ENCODE data around the gene HIVEP3.
A peak's percentile ranks its signal among the peaks of the same experiment; 100 is the strongest.

HIVEP3 gene

DNA sequence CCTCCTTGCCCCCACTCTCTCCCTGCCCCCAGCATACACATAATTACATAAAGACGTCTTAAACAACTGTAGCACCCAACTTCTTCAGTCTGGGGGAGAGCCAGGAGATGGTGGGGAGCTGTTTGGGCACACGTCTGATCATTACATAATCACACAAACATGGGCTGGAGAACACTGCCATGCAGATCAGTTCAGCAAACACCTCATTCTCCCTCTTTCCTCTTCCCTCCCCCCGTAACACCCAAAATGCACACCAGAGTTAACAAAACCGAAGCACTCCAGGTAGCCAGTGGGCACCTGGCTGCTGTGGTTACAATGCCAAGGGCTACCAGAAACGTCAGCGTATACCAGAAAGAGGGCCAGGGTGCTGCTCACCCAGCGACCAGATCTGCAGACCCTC, 1.6 kb downstream of the HIVEP3 start:
- Mint-ChIP-seq H3K4me3 (peak overlapping the region in 1 of 2 donors; percentile 82), H3K9me3 (peaks cover 6 to 13% of the 10 kb centered on the region in 2 donors), H3K27ac (no peak overlapping the region), H3K36me3 (peaks cover 2 to 4% of the 10 kb centered on the region in 2 donors), H3K27me3 (peaks cover 48 to 78% of the 10 kb centered on the region in 2 donors), H3K4me1 (peaks cover 21 to 34% of the 10 kb centered on the region in 2 donors)
- ATAC-seq (replicated peaks) (no peak), DNase-seq (no peak)

DNA sequence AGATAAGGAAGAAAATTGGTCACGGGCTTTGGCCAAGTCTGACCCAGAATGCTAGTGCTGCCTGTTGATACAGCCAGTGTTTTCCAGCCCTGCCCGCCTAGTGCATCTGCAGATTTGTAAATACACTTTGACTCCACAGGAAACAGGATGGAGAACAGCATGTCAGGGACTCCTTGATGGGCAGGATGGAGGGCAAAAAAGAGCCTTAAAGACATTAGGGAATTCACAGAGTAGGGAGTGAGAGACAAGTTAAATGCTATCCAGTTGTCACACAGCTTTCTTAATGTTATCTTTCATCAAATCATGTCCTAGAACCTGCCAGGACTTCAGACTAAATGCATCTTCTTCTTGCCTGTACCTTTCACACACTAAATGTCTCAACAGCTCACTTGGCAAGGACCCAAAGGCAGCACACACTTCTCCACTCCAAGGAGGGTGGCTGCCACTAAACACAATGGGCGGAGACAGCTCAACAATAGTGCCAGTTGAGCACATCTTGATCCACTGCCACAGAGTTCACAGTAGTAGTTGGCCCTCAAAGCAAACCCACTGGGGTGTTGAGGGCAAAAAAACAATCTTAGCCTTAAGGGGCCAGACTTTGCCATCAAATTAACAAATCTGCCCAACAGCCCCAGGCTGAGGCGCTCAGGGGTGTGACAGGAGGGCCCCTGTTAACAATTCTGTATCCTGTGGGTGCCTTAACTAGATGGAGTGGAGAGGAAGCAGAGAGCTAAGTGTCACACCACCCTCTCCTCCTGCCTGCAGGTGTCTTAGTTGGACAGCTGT, 2.7 kb downstream of the HIVEP3 start:
- no peak overlapping the region for H3K4me3 Mint-ChIP-seq
- peaks cover 47 to 68% of the 10 kb centered on the region in 2 donors for H3K27me3 Mint-ChIP-seq
- peaks cover 21 to 34% of the 10 kb centered on the region in 2 donors for H3K4me1 Mint-ChIP-seq
- no peak overlapping the region for H3K27ac Mint-ChIP-seq
- H3K9me3 Mint-ChIP-seq = peaks cover 2 to 7% of the 10 kb centered on the region in 2 donors
- ATAC-seq (replicated peaks) (no peak), DNase-seq (no peak)
- H3K36me3 Mint-ChIP-seq = peaks cover 2 to 4% of the 10 kb centered on the region in 2 donors

DNA sequence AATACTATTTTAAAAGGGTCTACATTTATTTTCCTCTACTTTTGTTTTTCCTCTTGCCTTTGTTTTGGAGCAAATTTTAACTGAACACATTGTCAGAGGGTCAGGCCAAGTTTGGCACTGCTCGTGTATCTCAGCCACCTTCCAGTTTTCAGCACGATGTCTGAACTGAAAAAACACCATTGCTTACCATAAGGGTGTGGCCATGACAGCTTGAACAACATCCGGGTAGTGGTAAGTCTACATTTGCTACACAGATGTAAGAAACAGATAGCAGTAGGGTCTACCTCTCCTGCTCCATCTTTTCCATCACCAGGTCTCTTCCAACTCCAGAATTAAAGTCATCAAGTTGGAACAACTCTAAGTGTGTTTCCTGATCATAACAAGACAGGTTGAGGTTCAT, 4.2 kb downstream of the HIVEP3 start:
- Mint-ChIP-seq H3K4me3 (no peak overlapping the region), H3K27ac (no peak overlapping the region), H3K4me1 (peaks cover 14 to 24% of the 10 kb centered on the region in 2 donors), H3K36me3 (no peaks in the 10 kb centered on the region), H3K27me3 (peaks cover 36 to 54% of the 10 kb centered on the region in 2 donors), H3K9me3 (peaks cover 0 to 1% of the 10 kb centered on the region in 2 donors)
- ATAC-seq (replicated peaks) (no peak), DNase-seq (no peak)

DNA sequence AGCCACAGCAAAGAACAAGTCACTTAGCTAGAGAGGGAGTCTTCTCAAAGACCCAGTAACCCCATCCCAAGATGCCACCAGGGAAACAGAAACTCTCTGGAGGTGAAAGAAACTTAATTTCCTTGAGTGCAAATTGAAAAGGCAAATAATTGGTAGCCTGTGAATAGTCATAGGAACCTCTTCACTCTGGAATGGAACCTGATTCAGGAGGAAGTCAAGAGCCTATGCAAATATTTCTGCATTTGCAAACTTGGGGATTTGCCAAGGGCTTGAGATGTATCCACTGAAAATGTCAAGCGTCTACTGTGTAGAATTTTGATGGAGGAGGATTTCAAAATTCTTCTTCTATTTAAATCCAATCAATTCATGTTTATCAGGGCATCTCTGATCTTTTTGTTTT, 5.7 kb downstream of the HIVEP3 start:
- Mint-ChIP-seq H3K27ac (no peak overlapping the region), H3K4me3 (no peak overlapping the region), H3K36me3 (no peaks in the 10 kb centered on the region), H3K9me3 (peaks cover 6 to 7% of the 10 kb centered on the region in 2 donors), H3K27me3 (peaks cover 32 to 51% of the 10 kb centered on the region in 2 donors), H3K4me1 (peaks cover 9 to 14% of the 10 kb centered on the region in 2 donors)
- ATAC-seq (replicated peaks) = no peak
- no peak for DNase-seq

DNA sequence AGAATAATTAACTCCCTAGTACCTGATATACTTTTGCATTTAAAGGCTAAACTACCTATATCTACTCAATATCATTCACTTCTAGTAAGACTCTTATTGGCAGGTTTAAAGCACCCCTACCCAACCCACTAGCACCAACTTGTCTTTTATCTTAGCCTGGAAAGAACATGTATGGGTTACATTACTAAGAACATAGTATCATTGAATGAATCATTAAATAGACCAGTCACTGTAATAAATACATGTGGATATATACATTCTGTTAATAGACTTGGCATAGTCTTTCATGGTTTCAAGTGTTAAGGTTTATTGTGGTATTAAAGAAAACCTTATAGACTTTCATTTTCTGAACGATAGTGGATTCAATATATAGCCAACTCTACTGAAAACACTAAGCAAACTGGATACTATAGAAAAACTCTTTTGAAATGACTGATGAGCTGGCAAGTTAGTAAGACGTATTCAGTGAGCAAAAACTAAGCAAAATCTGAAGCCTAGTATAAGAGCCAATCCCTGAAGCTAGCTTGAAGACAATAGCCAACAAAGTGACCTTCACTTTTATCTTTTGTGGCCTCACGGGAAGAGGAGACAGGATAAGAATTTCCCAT, 10.3 kb downstream of the HIVEP3 start:
- H3K9me3 Mint-ChIP-seq = peaks cover 6 to 10% of the 10 kb centered on the region in 2 donors
- no peak overlapping the region for H3K4me3 Mint-ChIP-seq
- H3K4me1 Mint-ChIP-seq = peaks cover 9 to 15% of the 10 kb centered on the region in 2 donors
- DNase-seq (no peak), ATAC-seq (replicated peaks) (no peak)
- H3K36me3 Mint-ChIP-seq = peaks cover 0 to 3% of the 10 kb centered on the region in 2 donors
- peaks cover 12 to 35% of the 10 kb centered on the region in 2 donors for H3K27me3 Mint-ChIP-seq
- H3K27ac Mint-ChIP-seq = no peak overlapping the region

DNA sequence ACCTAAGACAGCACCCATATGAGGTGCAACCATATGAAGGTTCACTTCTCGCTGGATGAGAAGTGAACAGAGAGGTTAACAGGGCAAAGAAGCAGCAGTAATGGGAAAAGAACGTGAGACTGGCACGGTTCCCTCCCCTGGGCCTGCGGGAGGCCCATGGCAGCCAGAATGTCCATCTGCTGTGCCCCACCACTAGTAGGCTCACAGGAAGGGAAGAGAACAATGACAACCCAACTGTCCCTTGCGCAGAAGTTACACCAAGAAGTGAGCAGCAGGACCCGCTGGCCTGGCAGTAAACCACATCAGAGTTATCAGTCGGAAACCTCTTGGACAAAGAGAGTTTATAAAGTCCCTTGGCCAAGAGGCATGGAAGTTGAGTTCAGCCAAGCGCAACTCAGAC, 11.3 kb downstream of the HIVEP3 start:
- peaks cover 0 to 3% of the 10 kb centered on the region in 2 donors for H3K36me3 Mint-ChIP-seq
- DNase-seq = no peak
- ATAC-seq (replicated peaks) = no peak
- no peak overlapping the region for H3K27ac Mint-ChIP-seq
- peaks cover 6 to 10% of the 10 kb centered on the region in 2 donors for H3K9me3 Mint-ChIP-seq
- H3K27me3 Mint-ChIP-seq = peaks cover 12 to 35% of the 10 kb centered on the region in 2 donors
- H3K4me1 Mint-ChIP-seq = peaks cover 9 to 15% of the 10 kb centered on the region in 2 donors
- H3K4me3 Mint-ChIP-seq = no peak overlapping the region

DNA sequence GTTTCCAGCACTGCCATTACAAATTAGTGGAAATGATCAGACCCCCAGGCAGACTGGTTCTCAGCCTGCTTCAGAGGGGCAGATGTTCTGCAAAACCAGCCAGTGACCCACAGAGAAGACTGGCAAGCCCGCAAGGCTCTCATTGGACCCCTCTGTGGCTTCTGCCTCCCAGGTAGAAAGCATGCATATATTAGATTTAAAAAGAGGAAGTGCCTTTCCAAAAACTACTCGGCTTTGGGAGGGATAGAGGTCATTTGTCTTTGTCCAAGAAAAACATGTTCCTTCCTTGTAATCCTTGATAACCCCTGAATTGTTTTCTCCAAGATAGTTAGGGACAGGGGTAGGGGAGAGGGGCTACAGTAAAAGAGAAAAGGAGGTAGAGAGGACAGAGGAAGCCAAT, 11.8 kb downstream of the HIVEP3 start:
- Mint-ChIP-seq H3K9me3 (peaks cover 6 to 10% of the 10 kb centered on the region in 2 donors), H3K4me3 (no peak overlapping the region), H3K36me3 (peaks cover 0 to 3% of the 10 kb centered on the region in 2 donors), H3K27ac (peak overlapping the region; percentile 3), H3K27me3 (peaks cover 12 to 35% of the 10 kb centered on the region in 2 donors), H3K4me1 (peaks cover 9 to 15% of the 10 kb centered on the region in 2 donors)
- DNase-seq = no peak
- no peak for ATAC-seq (replicated peaks)

DNA sequence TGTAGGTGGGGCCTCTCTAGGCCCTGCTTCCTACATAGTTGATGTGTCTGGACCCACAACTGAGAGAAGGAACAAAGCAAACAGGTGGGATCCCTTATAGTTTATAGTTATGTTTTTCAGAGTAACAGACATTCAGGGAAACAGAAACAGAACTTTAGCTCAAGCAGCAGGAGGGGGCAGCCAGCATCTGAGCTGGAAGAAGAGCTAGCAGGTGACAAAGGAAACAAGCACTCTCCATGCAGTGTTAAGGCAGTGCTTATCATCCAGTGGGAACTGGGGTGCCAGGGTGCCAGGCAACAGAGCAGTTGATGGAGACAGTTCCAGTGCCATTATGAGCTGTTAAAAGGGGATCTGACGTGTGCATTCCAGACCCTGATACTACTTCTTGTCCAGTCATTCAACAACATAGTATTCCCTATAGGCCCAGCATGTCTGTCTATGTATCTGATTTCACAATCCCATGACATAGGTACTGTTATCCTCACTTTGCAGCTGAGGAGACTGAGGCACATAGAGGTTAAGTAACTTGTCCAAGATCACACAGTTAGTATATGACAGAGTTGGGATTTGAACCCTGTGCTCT, 13.5 kb downstream of the HIVEP3 start:
- peaks cover 23 to 35% of the 10 kb centered on the region in 2 donors for H3K27me3 Mint-ChIP-seq
- H3K36me3 Mint-ChIP-seq = peaks cover 0 to 3% of the 10 kb centered on the region in 2 donors
- DNase-seq (no peak), ATAC-seq (replicated peaks) (no peak)
- H3K4me3 Mint-ChIP-seq = no peak overlapping the region
- peaks cover 6 to 9% of the 10 kb centered on the region in 2 donors for H3K9me3 Mint-ChIP-seq
- no peak overlapping the region for H3K27ac Mint-ChIP-seq
- H3K4me1 Mint-ChIP-seq = peaks cover 9 to 15% of the 10 kb centered on the region in 2 donors

DNA sequence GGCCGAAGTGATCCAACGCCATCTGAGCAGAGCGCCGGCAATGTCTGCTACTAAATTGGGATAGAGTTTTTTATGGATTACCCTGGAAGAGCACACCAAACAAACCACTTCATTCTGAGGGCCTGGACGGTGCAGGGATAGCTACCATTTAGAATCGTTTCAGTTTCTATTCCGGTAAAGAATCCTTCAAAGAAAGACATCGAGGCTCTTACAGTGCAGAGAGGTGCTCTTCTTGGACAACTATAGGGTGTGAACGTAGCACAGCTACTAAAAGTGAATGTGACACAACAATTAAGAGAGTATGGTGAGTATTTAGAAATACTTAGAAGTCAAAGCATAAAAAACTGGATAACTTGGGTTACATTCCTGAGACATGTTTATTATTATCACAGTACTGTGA, 16.1 kb downstream of the HIVEP3 start:
- ATAC-seq (replicated peaks) (no peak), DNase-seq (no peak)
- Mint-ChIP-seq H3K4me3 (no peak overlapping the region), H3K27me3 (peaks cover 21% of the 10 kb centered on the region in 2 donors), H3K27ac (no peak overlapping the region), H3K4me1 (peaks cover 15 to 22% of the 10 kb centered on the region in 2 donors), H3K9me3 (peaks cover 0 to under 1% of the 10 kb centered on the region in 2 donors), H3K36me3 (peaks cover 0 to 3% of the 10 kb centered on the region in 2 donors)

DNA sequence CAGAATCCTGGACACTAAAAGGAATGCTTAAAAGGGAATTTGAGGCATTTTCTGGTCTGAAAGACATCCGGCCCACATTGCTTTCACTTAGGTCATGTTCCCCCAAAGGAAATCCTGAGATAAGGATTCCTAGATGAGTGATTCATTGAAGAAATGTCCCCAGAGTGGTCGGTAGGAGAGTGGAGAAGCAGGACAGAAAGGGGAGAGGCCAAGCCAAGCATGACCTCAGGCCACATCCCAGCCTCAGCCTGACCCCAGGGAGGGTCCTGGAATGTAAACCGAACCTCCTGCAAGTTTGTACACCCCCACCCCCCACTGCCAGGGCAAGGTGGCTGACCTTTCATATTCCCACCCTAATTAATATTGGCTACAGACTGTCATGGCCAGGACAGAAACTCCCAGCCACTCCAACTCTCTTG, 16.6 kb downstream of the HIVEP3 start:
- ATAC-seq (replicated peaks) (no peak), DNase-seq (no peak)
- peaks cover 16 to 22% of the 10 kb centered on the region in 2 donors for H3K4me1 Mint-ChIP-seq
- H3K36me3 Mint-ChIP-seq = peaks cover 0 to 3% of the 10 kb centered on the region in 2 donors
- H3K27me3 Mint-ChIP-seq = peaks cover 16% of the 10 kb centered on the region in 2 donors
- no peak overlapping the region for H3K4me3 Mint-ChIP-seq
- no peak overlapping the region for H3K27ac Mint-ChIP-seq
- no peaks in the 10 kb centered on the region for H3K9me3 Mint-ChIP-seq

DNA sequence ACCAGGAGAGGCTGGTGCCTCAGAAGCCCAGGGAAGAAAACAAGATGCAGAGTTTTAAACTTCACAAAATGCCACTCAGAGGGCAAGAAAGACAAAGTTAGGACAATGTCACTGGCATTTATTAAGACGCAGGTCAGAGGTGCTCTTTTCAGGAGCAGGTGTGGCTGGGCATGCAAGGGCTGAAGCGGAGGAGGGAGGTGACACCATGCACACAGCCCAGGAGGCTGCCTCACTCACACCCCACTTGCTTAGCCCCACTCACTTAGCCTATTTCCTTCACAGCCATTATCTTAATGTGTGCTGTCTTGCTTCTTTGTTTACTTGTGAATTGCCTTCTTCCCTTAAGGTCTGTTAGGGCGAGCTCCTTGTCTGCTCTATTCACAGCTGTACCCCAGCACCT, 17.2 kb downstream of the HIVEP3 start:
- H3K4me3 Mint-ChIP-seq = no peak overlapping the region
- no peak overlapping the region for H3K27ac Mint-ChIP-seq
- ATAC-seq (replicated peaks) (no peak), DNase-seq (no peak)
- H3K4me1 Mint-ChIP-seq = peaks cover 11 to 16% of the 10 kb centered on the region in 2 donors
- peaks cover 10 to 11% of the 10 kb centered on the region in 2 donors for H3K27me3 Mint-ChIP-seq
- H3K36me3 Mint-ChIP-seq = no peaks in the 10 kb centered on the region
- no peaks in the 10 kb centered on the region for H3K9me3 Mint-ChIP-seq

DNA sequence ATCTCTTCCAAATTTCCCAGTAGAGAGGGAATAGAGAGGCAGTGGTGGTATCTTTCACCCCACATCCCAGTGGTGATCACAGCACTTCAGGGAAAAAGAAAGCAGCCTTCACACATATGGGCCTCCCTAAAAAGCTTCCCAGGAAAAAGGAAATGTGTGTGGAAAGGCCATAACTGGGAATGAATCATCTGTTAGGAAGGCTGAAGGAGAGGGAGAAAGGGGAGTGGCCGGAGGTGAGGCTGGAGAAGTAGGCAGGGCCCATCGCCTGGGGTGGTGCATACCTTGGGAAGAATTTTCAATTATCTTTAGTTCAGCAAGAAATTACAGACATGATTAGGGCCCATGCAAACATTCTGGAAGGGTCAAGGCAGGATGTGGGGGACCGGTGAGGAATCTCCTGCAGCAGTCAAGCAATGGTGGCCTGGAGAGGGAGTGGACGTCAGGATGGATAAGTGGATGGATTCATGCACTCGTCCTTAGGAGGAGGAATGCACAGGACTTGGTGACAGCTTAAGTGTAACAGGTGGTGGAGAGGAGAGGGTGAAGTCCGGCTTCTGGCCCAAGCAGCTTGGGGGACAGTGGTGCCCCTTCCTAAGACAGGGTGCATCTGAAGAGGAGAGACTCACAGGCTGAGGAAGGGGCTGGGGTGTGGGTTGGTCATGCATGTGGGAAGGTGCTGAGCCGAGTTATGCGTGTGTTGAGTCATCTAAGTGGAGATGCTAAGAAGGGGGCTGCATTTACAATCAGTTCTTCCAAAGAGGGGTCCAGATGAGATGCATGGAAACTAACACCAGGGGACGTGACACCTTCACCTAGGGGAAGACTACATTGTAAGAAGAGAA, 17.9 kb downstream of the HIVEP3 start:
- H3K36me3 Mint-ChIP-seq = no peaks in the 10 kb centered on the region
- no peak for ATAC-seq (replicated peaks)
- H3K27me3 Mint-ChIP-seq = peaks cover 4 to 11% of the 10 kb centered on the region in 2 donors
- no peaks in the 10 kb centered on the region for H3K9me3 Mint-ChIP-seq
- H3K4me1 Mint-ChIP-seq = peaks cover 9 to 10% of the 10 kb centered on the region in 2 donors
- no peak overlapping the region for H3K4me3 Mint-ChIP-seq
- no peak for DNase-seq
- H3K27ac Mint-ChIP-seq = no peak overlapping the region

DNA sequence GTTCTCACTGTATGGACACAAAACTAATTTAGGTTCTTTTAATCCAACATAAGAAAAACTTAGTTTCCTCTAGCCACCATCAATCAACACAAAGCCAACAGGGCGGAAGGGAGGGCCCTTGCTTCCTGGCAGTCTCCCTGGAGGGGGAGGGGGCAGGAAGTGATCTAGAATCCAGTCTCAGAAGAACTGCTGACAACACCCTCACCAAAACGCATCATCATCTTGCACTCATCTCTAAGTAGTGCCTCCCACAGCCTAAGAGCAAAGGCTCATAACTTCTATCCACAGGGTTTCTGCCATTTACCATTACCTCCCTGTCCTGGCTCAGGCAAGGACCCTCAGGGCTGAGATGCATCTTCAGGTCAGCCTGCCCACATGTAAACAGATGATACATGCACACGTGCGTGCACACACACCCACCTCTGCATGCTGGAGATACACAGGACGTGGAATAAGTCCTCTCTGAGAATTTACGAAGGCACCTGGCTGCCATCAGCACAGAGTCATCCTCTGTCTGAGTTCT, 20.5 kb downstream of the HIVEP3 start:
- ATAC-seq (replicated peaks) (peak in 1 of 2 donors; percentile 27), DNase-seq (no peak)
- no peak overlapping the region for H3K4me3 Mint-ChIP-seq
- no peak overlapping the region for H3K27ac Mint-ChIP-seq
- H3K9me3 Mint-ChIP-seq = no peaks in the 10 kb centered on the region
- H3K27me3 Mint-ChIP-seq = peaks cover 0 to 11% of the 10 kb centered on the region in 2 donors
- peaks cover 14 to 18% of the 10 kb centered on the region in 2 donors for H3K4me1 Mint-ChIP-seq
- no peaks in the 10 kb centered on the region for H3K36me3 Mint-ChIP-seq

All from stimulated activated naive B cell treated with anti-CD40 and anti-IgM and Interleukin-4, amounts not matched to agents 10 μg/mL and 1 μg/mL and 100 μg/mL, for 72 hours (primary cell).